ENCODE data around the gene MLPH. TPM values are rescaled to one million over a fixed set of nuclear protein-coding genes. Genes with fewer than 3 reads are reported as not detected.
"Not testable (repeated sequence)": the region's sequence is repeated elsewhere in the genome, so short reads cannot be mapped to it uniquely, and the experiment has no call there.

MLPH gene
- total RNA-seq, 1 experiment from 2014 or later, result 159 TPM

GRCh38 chr2:237583385-237584295 is 96.6 kb downstream of the MLPH start:
- DNase-seq (ENCODE audit: low read depth), result no peak

GRCh38 chr2:237585590-237586221 is 98.7 kb downstream of the MLPH start:
- DNase-seq (ENCODE audit: low read depth), result no peak

- DNase-seq (ENCODE audit: low read depth), result no peak
Observed at GRCh38 chr2:237588044-237588696, 101.1 kb downstream of the MLPH start.

DNA sequence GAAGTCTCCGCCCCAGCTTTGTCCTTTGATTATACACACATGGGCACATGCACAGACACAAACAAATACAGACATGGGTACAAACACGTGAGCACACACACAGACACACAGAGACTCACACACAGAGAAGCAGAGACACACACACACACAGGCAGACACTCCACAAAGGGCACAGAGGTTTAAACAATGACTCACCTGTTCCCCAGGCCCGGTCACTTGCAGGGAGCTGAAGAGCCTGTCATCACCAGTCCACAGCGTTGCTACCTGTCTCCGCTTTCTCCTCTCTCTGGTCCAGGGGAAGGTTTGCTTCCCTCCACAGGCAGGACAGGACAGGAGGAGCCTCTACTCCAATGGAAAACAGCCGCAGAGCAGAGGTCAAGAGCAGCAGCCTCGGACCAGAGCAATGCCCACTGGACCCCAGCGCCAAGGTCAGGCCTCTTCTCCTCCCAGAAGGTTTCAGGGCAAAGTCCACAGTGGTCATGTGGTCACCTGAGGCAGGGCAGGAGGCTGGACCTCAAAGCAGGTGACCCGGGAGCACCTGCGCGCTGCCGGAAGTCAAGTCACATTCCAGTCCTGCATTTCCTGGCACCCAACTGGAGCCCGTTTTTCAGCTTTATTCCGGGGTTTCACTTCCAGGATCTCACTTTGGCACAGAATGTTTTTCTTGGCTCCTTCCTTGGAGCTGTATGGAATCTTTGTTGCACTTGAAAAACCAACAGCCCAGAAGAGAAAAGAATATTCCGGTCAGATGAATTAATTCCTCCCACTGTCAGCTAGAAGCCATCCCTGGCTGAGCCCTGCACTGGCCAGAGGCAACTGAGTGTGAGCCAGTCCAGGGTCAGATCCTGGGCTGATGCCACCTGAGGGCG is 103.5 kb downstream of the MLPH start, which contains the start of gene RAB17:
RAB17 (minus strand) TSS at position 463 of the 869 bp plus-strand sequence. CDS start 4,580 bp downstream, outside the sequence.
- DNase-seq (ENCODE audit: low read depth), result peak; percentile 67

DNA sequence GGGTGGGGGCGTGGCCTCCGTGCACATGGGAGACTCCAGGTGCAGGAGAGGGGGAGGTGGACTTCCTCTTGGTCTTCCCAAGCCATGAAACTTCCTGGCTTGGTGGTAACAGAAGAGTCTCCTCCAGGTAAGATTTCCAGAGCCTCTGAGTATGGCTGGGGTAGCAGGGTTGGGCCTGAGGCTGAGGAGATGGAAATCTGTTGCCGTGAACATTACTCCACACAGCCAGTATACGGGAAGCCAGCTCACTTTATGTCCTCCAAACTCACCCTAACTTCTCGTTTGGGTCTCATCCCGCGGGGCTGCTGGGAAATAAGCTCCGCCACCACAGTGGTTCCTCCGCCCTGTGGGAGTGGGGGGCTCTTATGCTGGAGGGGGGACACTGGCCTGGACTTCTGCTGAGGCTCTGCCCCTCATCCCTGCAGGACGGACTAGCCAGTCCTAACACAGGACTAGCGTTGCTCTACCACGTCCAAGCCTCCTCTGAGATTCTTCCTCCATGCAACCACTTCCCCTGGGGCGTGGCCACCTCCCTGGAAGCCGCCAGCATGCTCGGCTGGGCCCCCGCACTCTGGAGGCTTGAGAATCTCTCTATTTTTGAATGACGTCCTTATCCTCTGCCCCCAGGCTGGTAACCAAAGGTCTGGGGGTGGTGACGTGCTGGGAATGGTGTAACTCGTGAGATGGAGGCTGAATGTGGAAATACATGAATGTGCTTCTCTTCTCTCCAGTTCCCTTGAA is 104.3 kb downstream of the MLPH start:
- peak; percentile 90 for DNase-seq (ENCODE audit: low read depth)

DNA sequence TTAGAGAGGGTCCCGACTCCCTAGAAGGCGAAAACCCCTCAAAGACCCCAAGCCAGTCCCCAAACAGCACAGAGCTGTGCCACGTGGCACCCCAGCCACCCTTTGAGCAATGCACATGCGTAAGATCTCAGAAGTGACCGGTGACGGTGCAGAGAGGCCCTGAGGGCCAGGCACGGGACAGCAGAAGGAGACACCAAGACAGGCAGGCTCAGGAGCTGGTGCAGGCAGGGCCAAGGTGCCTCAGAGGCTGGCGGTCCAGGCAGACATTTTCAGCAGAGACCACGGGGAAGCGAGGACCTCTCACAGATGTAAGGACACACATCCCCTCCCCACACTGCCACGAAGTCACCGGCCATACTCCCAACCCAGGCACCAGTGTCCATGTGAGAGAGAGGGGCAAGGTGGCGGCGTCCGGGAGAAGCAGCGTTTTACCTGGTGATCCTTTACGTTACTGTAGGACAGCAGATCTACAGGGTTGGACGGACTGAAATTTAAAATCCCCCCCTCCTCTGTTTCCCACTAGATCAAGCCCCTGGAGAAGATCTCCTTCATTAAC is 105.5 kb downstream of the MLPH start:
- DNase-seq (ENCODE audit: low read depth), result no peak

DNA sequence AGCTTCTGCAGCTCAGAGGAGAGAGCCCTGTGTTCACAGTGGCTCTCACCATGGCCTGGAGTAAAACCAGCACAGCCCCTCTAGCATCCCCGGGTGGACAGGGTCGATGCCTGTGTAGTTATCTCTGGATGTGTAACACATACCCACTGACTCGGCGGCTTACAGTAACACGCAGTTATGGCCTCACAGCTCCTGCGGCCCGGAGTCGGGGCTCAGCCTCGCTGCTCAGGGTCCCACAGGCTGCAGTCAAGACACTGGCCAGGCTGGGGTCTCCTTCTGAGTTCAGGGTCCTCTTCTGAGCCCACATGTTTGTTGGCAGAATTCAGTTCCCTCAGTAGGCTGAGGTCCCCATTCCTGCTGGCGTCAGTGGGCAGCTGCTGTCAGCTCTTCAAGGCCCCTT is 106.0 kb downstream of the MLPH start:
- no peak for DNase-seq (ENCODE audit: low read depth)

- DNase-seq (ENCODE audit: low read depth), result no peak
Observed at GRCh38 chr2:237593596-237594320, 106.7 kb downstream of the MLPH start.

DNA sequence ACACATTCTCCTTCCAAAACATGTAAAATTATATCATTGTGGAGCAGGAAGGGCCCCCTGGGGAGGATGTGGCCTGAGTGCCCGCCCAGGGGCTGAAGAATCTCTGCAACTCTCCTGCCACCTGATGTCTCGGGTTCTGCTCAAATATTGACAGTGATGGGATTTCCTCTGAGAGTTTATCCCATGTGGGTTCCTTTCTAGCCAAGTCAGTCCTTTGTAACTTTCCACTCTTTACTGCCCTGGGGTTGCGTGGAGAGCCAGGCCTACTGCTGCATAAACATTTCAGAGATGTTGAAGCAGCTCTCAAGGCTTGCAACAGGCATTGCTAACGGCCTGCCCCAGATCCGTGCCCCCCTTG is 107.4 kb downstream of the MLPH start:
- DNase-seq (ENCODE audit: low read depth), result no peak

GRCh38 chr2:237595829-237596519 is 108.9 kb downstream of the MLPH start:
- not testable (repeated sequence) for DNase-seq (ENCODE audit: low read depth)

GRCh38 chr2:237596520-237597195 is 109.6 kb downstream of the MLPH start:
- peak; percentile 23 for DNase-seq (ENCODE audit: low read depth)

DNA sequence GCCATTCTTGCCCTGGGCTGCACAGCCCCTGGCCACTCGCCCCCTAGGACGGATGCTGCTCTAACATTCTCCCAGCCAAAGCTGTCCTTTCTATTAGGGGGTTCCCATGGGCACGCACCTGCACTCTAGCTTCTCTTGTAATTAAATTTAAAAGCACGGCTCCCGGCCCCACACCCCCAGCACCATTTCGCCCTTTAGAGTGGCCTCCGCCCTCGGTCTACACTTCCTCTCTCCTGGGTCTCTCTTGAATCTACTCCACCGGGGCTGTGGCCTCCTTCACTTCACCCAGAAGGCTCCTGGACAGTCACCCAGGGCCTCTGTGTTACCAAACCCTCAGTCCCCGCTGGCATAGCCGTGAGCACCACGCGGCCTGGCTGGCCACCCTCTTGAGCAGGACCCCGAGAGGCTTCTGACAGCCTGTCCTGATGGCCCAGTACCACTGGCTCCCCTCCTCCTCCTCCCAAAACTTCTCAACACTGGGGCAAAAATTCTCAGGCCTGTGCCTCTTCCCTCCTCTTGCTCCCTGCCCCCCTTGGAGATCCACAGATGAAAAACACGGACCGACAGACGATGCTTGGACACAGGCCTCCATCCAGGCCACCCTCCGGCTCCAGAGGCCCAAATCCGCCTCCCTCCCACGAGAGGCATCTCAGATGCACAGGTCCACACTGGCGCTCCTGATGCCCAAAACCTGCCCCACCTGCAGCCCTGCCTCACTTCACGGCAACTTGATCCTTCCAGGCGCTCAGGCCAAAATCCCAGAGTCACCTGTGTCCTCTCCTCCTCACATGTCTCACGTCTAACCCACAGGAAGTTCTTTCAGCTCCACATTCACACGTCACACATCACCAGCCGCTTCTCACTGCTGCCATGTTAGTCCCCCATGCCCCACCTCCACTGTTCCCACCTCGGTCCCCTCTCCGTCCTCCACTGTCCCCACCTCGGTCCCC is 110.4 kb downstream of the MLPH start:
- DNase-seq (ENCODE audit: low read depth), result no peak

DNA sequence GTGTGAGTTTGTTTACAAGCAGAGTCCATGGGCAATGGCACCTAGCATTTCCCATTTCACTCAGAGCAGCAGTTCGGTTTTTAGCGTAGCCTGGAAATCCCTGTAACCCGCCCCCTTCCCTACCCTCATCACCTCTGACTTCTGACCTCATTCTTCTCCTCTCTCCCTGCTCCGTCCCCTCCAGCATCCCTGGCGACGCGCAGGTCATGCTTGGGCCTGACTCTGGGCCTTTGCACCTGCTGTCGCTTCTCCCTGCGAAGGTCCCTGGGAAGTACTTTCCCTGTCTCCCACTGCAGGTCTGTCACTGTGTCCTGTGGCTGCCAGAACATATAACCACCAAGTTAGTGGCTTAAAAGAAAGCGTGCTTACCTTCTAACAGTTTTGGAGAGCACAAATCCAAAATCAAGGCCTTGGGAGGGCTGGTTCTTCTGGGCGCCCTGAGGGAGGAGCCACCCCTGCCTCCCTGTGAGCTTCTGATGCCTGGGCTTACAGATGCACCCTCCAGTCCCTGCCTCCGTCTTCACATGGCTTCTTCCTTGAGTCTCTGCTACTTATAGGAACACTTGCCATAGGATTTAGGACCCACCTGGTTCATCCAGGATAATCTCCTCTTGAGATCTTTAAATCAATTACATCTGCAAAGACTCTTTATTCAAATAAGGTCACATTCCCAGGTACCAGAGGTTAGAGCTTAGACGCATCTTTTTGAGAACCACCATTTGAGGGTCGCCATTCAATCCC is 111.6 kb downstream of the MLPH start:
- no peak for DNase-seq (ENCODE audit: low read depth)

DNA sequence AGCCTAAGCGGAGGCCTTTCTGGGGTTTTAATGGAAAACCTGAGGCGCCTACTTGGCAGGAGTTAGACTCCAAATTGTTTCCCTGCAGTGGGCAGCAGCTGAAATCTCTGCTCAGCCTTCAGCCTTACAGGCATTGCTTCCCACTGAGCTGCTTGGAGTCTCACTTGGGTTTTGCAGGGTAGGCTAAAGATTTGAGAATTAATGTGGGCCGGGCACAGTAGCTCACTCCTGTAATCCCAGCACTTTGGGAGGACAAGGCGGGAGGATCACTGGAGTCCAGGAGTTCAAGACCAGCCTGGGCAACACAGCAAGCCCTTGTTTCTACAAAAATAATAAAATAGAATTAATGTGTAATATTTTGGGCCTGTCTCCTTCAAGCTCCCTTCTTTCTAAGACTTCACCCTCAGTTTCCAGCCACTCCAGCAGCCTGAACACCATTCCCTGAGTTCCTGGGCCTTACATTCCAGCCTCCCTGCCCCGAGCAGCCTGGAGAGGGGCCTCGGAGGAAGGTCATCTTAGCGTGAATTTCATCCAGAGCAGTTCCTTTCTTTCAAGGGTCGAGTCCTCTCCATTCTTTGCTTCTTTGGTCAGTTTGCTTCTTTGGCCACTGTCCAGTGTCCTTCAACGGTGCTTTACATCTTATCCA is 112.5 kb downstream of the MLPH start:
- DNase-seq (ENCODE audit: low read depth), result no peak

DNA sequence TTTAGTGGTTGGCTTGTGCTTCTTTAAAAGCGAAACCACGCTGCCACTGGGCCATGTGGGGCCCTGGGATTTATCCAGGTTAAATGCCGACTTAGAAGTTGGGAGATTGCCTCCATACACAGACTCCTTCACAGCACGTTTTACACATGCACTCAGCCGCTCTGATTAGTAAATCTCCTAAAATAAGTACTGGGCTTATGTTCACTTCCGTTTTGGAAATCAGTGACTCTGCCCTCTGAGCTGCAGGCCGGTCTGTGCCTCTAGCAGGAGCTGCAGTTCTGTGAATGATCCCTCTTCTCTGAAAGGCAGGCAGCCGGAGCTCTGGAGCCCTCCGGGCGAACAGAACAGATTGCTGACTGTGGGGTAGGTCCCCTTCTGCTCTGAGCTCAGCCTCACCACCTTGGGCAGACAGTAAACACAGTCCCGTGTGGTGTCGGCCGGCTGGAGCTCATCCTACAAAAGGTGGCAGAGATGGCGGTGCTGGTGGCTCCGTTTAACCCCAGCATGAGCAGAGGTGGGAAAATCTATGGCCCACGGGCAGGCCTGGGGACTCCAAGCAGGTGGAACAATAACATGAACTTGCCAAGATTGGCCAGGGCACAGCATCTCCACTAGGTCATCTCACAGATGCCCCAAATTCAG is 113.3 kb downstream of the MLPH start:
- peak; percentile 81 for DNase-seq (ENCODE audit: low read depth)

Data from RPMI7951 (cell line).